ENCODE data around the gene HJV. TPM values are rescaled to one million over a fixed set of nuclear protein-coding genes. Genes with fewer than 3 reads are reported as not detected.
"Not testable (repeated sequence)": the region's sequence is repeated elsewhere in the genome, so short reads cannot be mapped to it uniquely, and the experiment has no call there.

Gene HJV
- total RNA-seq, 4 donors from 2014 or later = not detected

DNA sequence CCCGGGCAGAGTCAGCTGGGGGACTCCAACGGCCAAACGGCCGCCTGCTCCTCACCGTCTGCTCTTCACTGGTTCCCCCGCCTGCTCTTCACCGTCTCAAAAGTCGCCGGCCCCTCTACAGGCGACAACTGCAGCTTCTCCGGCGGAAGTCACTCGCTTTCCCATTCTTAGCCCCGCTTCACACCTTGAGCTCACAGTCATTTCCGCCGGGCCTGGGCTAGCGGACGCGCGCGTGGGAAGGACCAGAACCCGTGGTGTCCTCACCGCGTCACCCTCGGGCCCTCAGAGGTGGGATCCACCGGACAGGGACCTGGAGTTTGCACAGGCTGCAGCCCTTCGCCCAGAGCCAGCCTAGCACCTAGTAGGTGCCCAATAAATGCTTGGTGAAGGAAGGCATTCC lies 27.9 kb upstream of the HJV start:
- H3K27ac ChIP-seq (replicated peaks in 1 of 4) = no peak overlapping the region
- TF ChIP-seq EP300 (IDR thresholded peaks at IDR 0.05) = no peak
- no peak for TF ChIP-seq POLR2A (IDR thresholded peaks at IDR 0.05; ENCODE audit: low read depth)
- no peak for TF ChIP-seq CTCF (IDR thresholded peaks at IDR 0.05)
- no peak for TF ChIP-seq POLR2AphosphoS5 (IDR thresholded peaks at IDR 0.05)
- WGBS = 81% methylated on average over 23 of the region's 27 CpGs
- intact Hi-C loops (cut with DNase I) = no loop called here
- no peaks in the 10 kb centered on the region for H3K27me3 ChIP-seq
- H3K4me3 ChIP-seq = no peak overlapping the region
- no peaks in the 10 kb centered on the region for H3K36me3 ChIP-seq
- H3K9me3 ChIP-seq = no peaks in the 10 kb centered on the region
- peak; percentile 79 for DNase-seq (ENCODE audit: extremely low spot score)
- H3K4me1 ChIP-seq = peaks cover 0 to 11% (median 5%) of the 10 kb centered on the region in 4 donors

GRCh38 chr1:146048514-146049115 lies 27.1 kb upstream of the HJV start:
- intact Hi-C loops (cut with DNase I); H3K9me3 ChIP-seq; DNase-seq (ENCODE audit: extremely low spot score); H3K36me3 ChIP-seq; H3K4me3 ChIP-seq; H3K27me3 ChIP-seq; H3K27ac ChIP-seq (replicated peaks in 1 of 4): not testable (repeated sequence)
- peaks cover 0 to 11% (median 5%) of the 10 kb centered on the region in 4 donors for H3K4me1 ChIP-seq
- WGBS = 77% methylated on average over 8 of the region's 8 CpGs

DNA sequence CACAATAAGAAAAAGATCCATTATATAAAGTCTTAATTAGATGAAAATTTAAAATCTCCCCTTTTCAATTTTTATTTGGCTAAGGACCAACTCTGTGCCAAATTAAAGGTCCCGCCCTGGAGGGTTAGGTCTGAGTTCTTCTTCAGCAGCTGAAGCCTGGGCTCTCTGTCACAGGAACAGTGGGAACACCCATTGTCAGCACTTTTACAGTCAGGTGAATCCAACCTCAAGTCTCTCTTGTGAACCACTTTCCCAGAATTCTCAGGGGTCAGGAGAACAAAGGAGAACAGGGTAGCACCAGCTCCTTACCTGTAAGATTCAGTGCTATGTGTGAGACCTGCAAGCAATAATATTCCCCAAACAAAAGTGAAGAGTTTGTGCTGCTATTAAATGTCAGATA lies 25.1 kb upstream of the HJV start:
- Histone ChIP-seq H3K4me3 (no peak overlapping the region), H3K9me3 (no peaks in the 10 kb centered on the region), H3K27ac (replicated peaks in 1 of 4) (no peak overlapping the region), H3K36me3 (no peaks in the 10 kb centered on the region), H3K4me1 (peaks cover 0 to 3% (median 2%) of the 10 kb centered on the region in 4 donors), H3K27me3 (no peaks in the 10 kb centered on the region)
- no peak for DNase-seq (ENCODE audit: extremely low spot score)
- intact Hi-C loops (cut with DNase I) = no loop called here
- TF ChIP-seq CTCF (IDR thresholded peaks at IDR 0.05) = no peak
- TF ChIP-seq POLR2A (IDR thresholded peaks at IDR 0.05; ENCODE audit: low read depth) = no peak
- 82% methylated on average over 1 of the region's 1 CpG for WGBS

DNA sequence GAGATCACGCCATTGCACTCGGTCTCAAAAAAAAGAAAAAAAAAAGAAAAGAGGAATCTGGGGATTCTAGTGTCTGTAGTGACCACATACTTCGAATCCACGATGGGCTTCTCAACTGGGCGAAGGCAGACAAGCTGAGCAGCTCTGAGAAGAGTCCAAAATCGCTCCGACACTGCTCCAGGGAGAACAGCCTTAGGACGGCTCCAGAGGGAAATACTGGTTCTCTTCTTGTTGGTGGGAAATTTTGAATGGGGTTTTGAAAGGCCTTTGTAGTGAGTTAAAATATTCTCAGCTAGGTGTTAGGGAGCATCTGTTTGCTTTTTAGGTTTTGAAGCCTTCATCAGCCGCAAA lies 18.3 kb upstream of the HJV start:
- Histone ChIP-seq H3K4me1 (peaks cover 11 to 33% (median 22%) of the 10 kb centered on the region in 4 donors), H3K27me3 (no peaks in the 10 kb centered on the region), H3K9me3 (no peaks in the 10 kb centered on the region), H3K27ac (replicated peaks in 1 of 4) (peak overlapping the region; percentile 86 to 95 (median 91)), H3K36me3 (no peaks in the 10 kb centered on the region), H3K4me3 (peak overlapping the region; percentile 63 to 75 (median 70))
- no peak for DNase-seq (ENCODE audit: extremely low spot score)
- intact Hi-C loops (cut with DNase I) = no loop called here
- WGBS = 62% methylated on average over 9 of the region's 9 CpGs
- TF ChIP-seq POLR2A (IDR thresholded peaks at IDR 0.05; ENCODE audit: low read depth) (no peak), POLR2AphosphoS5 (IDR thresholded peaks at IDR 0.05) (no peak), CTCF (IDR thresholded peaks at IDR 0.05) (no peak), EP300 (IDR thresholded peaks at IDR 0.05) (no peak)

DNA sequence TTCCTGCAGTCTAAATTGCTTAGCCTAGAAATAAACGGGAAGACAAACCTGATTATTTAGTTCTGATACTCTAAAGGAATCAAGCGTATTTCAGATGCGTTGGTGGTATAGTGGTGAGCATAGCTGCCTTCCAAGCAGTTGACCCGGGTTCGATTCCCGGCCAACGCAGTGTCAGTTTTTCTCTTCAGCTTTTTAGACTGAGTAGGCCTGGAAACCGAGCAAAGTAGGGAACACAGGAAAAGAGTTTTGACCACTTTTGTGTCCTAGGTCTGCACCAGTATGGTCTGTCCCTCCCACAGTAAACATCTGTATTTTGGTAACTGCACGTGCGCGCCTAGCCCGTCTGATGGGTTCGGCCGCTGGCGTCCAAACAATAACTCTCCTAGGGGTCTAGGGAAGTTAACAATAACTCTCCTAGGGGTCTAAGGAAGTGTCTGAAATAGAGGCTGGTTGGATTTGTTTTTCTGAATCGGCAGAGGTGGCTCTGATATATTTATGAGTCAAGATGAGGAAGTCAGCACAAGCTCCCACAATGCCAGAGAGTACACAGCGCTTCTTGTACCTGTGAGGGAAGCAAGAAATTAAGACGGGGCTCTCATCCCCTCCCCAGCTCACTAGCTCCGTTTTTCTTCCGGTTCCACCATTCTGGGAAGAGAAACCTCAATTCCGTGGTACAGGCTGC lies 15.6 kb upstream of the HJV start:
- peaks cover 11 to 33% (median 23%) of the 10 kb centered on the region in 4 donors for H3K4me1 ChIP-seq
- H3K27me3 ChIP-seq = no peaks in the 10 kb centered on the region
- H3K9me3 ChIP-seq = no peaks in the 10 kb centered on the region
- no peak for DNase-seq (ENCODE audit: extremely low spot score)
- under 1% methylated on average over 21 of the region's 21 CpGs for WGBS
- peak overlapping the region; percentile 63 to 75 (median 70) for H3K4me3 ChIP-seq
- TF ChIP-seq EP300 (IDR thresholded peaks at IDR 0.05) = no peak
- no peak for TF ChIP-seq POLR2A (IDR thresholded peaks at IDR 0.05; ENCODE audit: low read depth)
- TF ChIP-seq POLR2AphosphoS5 (IDR thresholded peaks at IDR 0.05) = peak; percentile 24 to 52
- no peak for TF ChIP-seq CTCF (IDR thresholded peaks at IDR 0.05)
- intact Hi-C loops (cut with DNase I) = no loop called here
- peak overlapping the region; percentile 86 to 95 (median 91) for H3K27ac ChIP-seq (replicated peaks in 1 of 4)
- H3K36me3 ChIP-seq = no peaks in the 10 kb centered on the region
